GM21717 (cell line): Measurements from ENCODE around the gene PANK3.

Source experiments
- ATAC-seq: cut with Tn5 transposase; IDR thresholded peaks from one replicate; pipeline ENCODE4 v1.9.1; 2021; ENCODE audit warnings: mild to moderate bottlenecking, moderate library complexity; ENCODE audit not compliant: unreplicated experiment

The PANK3 gene

GRCh38 chr5:168578538-168579487 is at the start of gene PANK3:
Gene PANK3, minus strand, starts transcription at chr5:168579368. Its CDS starts 85 bp downstream, at chr5:168579283.
- ATAC-seq = peak; percentile 61

GRCh38 chr5:168624850-168625364 is 45.7 kb upstream of the PANK3 start:
- ATAC-seq = no peak

- no peak for ATAC-seq
Measured at GRCh38 chr5:168620807-168621206, 41.6 kb upstream of the PANK3 start.

GRCh38 chr5:168614661-168615060 is 35.5 kb upstream of the PANK3 start:
- ATAC-seq = no peak

- no peak for ATAC-seq
Measured at GRCh38 chr5:168613996-168614395, 34.8 kb upstream of the PANK3 start.

- ATAC-seq = no peak
Measured at GRCh38 chr5:168613396-168613795, 34.2 kb upstream of the PANK3 start.

GRCh38 chr5:168612996-168613395 is 33.8 kb upstream of the PANK3 start:
- ATAC-seq = no peak

- ATAC-seq = no peak
Measured at GRCh38 chr5:168612123-168612522, 33.0 kb upstream of the PANK3 start.

GRCh38 chr5:168611165-168611564 is 32.0 kb upstream of the PANK3 start:
- ATAC-seq = no peak

GRCh38 chr5:168609806-168610482 is 30.8 kb upstream of the PANK3 start:
- no peak for ATAC-seq

- ATAC-seq = no peak
Measured at GRCh38 chr5:168608821-168609220, 29.7 kb upstream of the PANK3 start.

- ATAC-seq = no peak
Measured at GRCh38 chr5:168608386-168608785, 29.2 kb upstream of the PANK3 start.

GRCh38 chr5:168607946-168608345 is 28.8 kb upstream of the PANK3 start:
- peak; percentile 74 for ATAC-seq

- no peak for ATAC-seq
Measured at GRCh38 chr5:168606562-168606961, 27.4 kb upstream of the PANK3 start.

- no peak for ATAC-seq
Measured at GRCh38 chr5:168604436-168604835, 25.3 kb upstream of the PANK3 start.

- ATAC-seq = no peak
Measured at GRCh38 chr5:168603746-168604145, 24.6 kb upstream of the PANK3 start.

- no peak for ATAC-seq
Measured at GRCh38 chr5:168602517-168602916, 23.3 kb upstream of the PANK3 start.

- no peak for ATAC-seq
Measured at GRCh38 chr5:168601972-168602371, 22.8 kb upstream of the PANK3 start.

GRCh38 chr5:168600409-168600808 is 21.2 kb upstream of the PANK3 start:
- ATAC-seq = no peak

GRCh38 chr5:168599826-168600225 is 20.7 kb upstream of the PANK3 start:
- ATAC-seq = no peak

- no peak for ATAC-seq
Measured at GRCh38 chr5:168598639-168599038, 19.5 kb upstream of the PANK3 start.

- no peak for ATAC-seq
Measured at GRCh38 chr5:168596927-168597326, 17.8 kb upstream of the PANK3 start.
